ENCODE data around the gene FBXO2.
"Not testable (repeated sequence)": the region's sequence is repeated elsewhere in the genome, so short reads cannot be mapped to it uniquely, and the experiment has no call there.

FBXO2 gene

GRCh38 chr1:11616766-11617165, 37.5 kb downstream of the FBXO2 start:
- H3K27me3 ChIP-seq (ENCODE audit: insufficient read depth, low read length), result no peaks in the 10 kb centered on the region
- H3K27ac ChIP-seq (ENCODE audit: low read length), result no peak overlapping the region
- no peak overlapping the region for H3K4me3 ChIP-seq (ENCODE audit: low read length)
- H3K9ac ChIP-seq (ENCODE audit: low read depth, low read length), result no peak overlapping the region
- no peaks in the 10 kb centered on the region for H3K9me3 ChIP-seq (ENCODE audit: insufficient read depth, low read depth, low read length)
- H3K4me1 ChIP-seq (ENCODE audit: insufficient read depth, low read length), result no peaks in the 10 kb centered on the region
- H3K36me3 ChIP-seq (ENCODE audit: insufficient read depth, low read depth, low read length), result no peaks in the 10 kb centered on the region

- H3K4me3 ChIP-seq (ENCODE audit: low read length), result no peak overlapping the region
- H3K9ac ChIP-seq (ENCODE audit: low read depth, low read length), result no peak overlapping the region
- no peak overlapping the region for H3K27ac ChIP-seq (ENCODE audit: low read length)
- no peaks in the 10 kb centered on the region for H3K4me1 ChIP-seq (ENCODE audit: insufficient read depth, low read length)
- H3K9me3 ChIP-seq (ENCODE audit: insufficient read depth, low read depth, low read length), result no peaks in the 10 kb centered on the region
- H3K36me3 ChIP-seq (ENCODE audit: insufficient read depth, low read depth, low read length), result no peaks in the 10 kb centered on the region
- no peaks in the 10 kb centered on the region for H3K27me3 ChIP-seq (ENCODE audit: insufficient read depth, low read length)
Measured at GRCh38 chr1:11615090-11615489, 39.1 kb downstream of the FBXO2 start.

GRCh38 chr1:11613347-11613746, 40.9 kb downstream of the FBXO2 start:
- Histone ChIP-seq H3K36me3 (ENCODE audit: insufficient read depth, low read depth, low read length) (no peaks in the 10 kb centered on the region), H3K4me3 (ENCODE audit: low read length) (no peak overlapping the region), H3K9me3 (ENCODE audit: insufficient read depth, low read depth, low read length) (no peaks in the 10 kb centered on the region), H3K9ac (ENCODE audit: low read depth, low read length) (no peak overlapping the region), H3K4me1 (ENCODE audit: insufficient read depth, low read length) (no peaks in the 10 kb centered on the region), H3K27ac (ENCODE audit: low read length) (no peak overlapping the region), H3K27me3 (ENCODE audit: insufficient read depth, low read length) (no peaks in the 10 kb centered on the region)

GRCh38 chr1:11611638-11612327, 42.4 kb downstream of the FBXO2 start:
- H3K4me1 ChIP-seq (ENCODE audit: insufficient read depth, low read length), result no peaks in the 10 kb centered on the region
- H3K36me3 ChIP-seq (ENCODE audit: insufficient read depth, low read depth, low read length), result no peaks in the 10 kb centered on the region
- H3K27ac ChIP-seq (ENCODE audit: low read length), result no peak overlapping the region
- H3K9ac ChIP-seq (ENCODE audit: low read depth, low read length), result no peak overlapping the region
- no peaks in the 10 kb centered on the region for H3K9me3 ChIP-seq (ENCODE audit: insufficient read depth, low read depth, low read length)
- no peak overlapping the region for H3K4me3 ChIP-seq (ENCODE audit: low read length)
- H3K27me3 ChIP-seq (ENCODE audit: insufficient read depth, low read length), result no peaks in the 10 kb centered on the region

GRCh38 chr1:11610629-11611180, 43.5 kb downstream of the FBXO2 start:
- Histone ChIP-seq H3K9me3 (ENCODE audit: insufficient read depth, low read depth, low read length) (no peaks in the 10 kb centered on the region), H3K4me3 (ENCODE audit: low read length) (no peak overlapping the region), H3K27me3 (ENCODE audit: insufficient read depth, low read length) (no peaks in the 10 kb centered on the region), H3K36me3 (ENCODE audit: insufficient read depth, low read depth, low read length) (no peaks in the 10 kb centered on the region), H3K4me1 (ENCODE audit: insufficient read depth, low read length) (no peaks in the 10 kb centered on the region), H3K27ac (ENCODE audit: low read length) (no peak overlapping the region), H3K9ac (ENCODE audit: low read depth, low read length) (no peak overlapping the region; the same call in 1 of the 2 replicates)

GRCh38 chr1:11609378-11609777, 44.9 kb downstream of the FBXO2 start:
- not testable (repeated sequence) for H3K9me3 ChIP-seq (ENCODE audit: insufficient read depth, low read depth, low read length); H3K4me3 ChIP-seq (ENCODE audit: low read length)

GRCh38 chr1:11608596-11609130, 45.6 kb downstream of the FBXO2 start:
- H3K4me3 ChIP-seq (ENCODE audit: low read length); H3K4me1 ChIP-seq (ENCODE audit: insufficient read depth, low read length); H3K36me3 ChIP-seq (ENCODE audit: insufficient read depth, low read depth, low read length); H3K27ac ChIP-seq (ENCODE audit: low read length); H3K9ac ChIP-seq (ENCODE audit: low read depth, low read length); H3K27me3 ChIP-seq (ENCODE audit: insufficient read depth, low read length); H3K9me3 ChIP-seq (ENCODE audit: insufficient read depth, low read depth, low read length): not testable (repeated sequence)

More at GRCh38 chr1:11609378-11609777, 44.9 kb downstream of the FBXO2 start:
- H3K27ac ChIP-seq (ENCODE audit: low read length); H3K4me1 ChIP-seq (ENCODE audit: insufficient read depth, low read length); H3K27me3 ChIP-seq (ENCODE audit: insufficient read depth, low read length); H3K36me3 ChIP-seq (ENCODE audit: insufficient read depth, low read depth, low read length); H3K9ac ChIP-seq (ENCODE audit: low read depth, low read length): not testable (repeated sequence)

- Histone ChIP-seq H3K9ac (ENCODE audit: low read depth, low read length) (no peak overlapping the region), H3K4me1 (ENCODE audit: insufficient read depth, low read length) (peaks cover 5% of the 10 kb centered on the region; the same call in 1 of the 2 replicates), H3K27ac (ENCODE audit: low read length) (no peak overlapping the region), H3K27me3 (ENCODE audit: insufficient read depth, low read length) (no peaks in the 10 kb centered on the region), H3K9me3 (ENCODE audit: insufficient read depth, low read depth, low read length) (no peaks in the 10 kb centered on the region), H3K36me3 (ENCODE audit: insufficient read depth, low read depth, low read length) (no peaks in the 10 kb centered on the region), H3K4me3 (ENCODE audit: low read length) (no peak overlapping the region)
Measured at GRCh38 chr1:11606775-11607174, 47.5 kb downstream of the FBXO2 start.

- Histone ChIP-seq H3K27ac (ENCODE audit: low read length) (no peak overlapping the region), H3K9me3 (ENCODE audit: insufficient read depth, low read depth, low read length) (no peaks in the 10 kb centered on the region), H3K27me3 (ENCODE audit: insufficient read depth, low read length) (no peaks in the 10 kb centered on the region), H3K36me3 (ENCODE audit: insufficient read depth, low read depth, low read length) (no peaks in the 10 kb centered on the region), H3K9ac (ENCODE audit: low read depth, low read length) (no peak overlapping the region), H3K4me3 (ENCODE audit: low read length) (no peak overlapping the region), H3K4me1 (ENCODE audit: insufficient read depth, low read length) (peaks cover 5% of the 10 kb centered on the region; the same call in 1 of the 2 replicates)
Measured at GRCh38 chr1:11602981-11603380, 51.2 kb downstream of the FBXO2 start.

GRCh38 chr1:11602424-11602823, 51.8 kb downstream of the FBXO2 start:
- Histone ChIP-seq H3K27me3 (ENCODE audit: insufficient read depth, low read length) (no peaks in the 10 kb centered on the region), H3K27ac (ENCODE audit: low read length) (no peak overlapping the region), H3K9ac (ENCODE audit: low read depth, low read length) (peak overlapping the region; percentile 48; the same call in 1 of the 2 replicates), H3K36me3 (ENCODE audit: insufficient read depth, low read depth, low read length) (no peaks in the 10 kb centered on the region), H3K4me1 (ENCODE audit: insufficient read depth, low read length) (peaks cover 5% of the 10 kb centered on the region; the same call in 1 of the 2 replicates), H3K4me3 (ENCODE audit: low read length) (no peak overlapping the region), H3K9me3 (ENCODE audit: insufficient read depth, low read depth, low read length) (no peaks in the 10 kb centered on the region)

- Histone ChIP-seq H3K27me3 (ENCODE audit: insufficient read depth, low read length) (no peaks in the 10 kb centered on the region), H3K9me3 (ENCODE audit: insufficient read depth, low read depth, low read length) (no peaks in the 10 kb centered on the region), H3K9ac (ENCODE audit: low read depth, low read length) (no peak overlapping the region), H3K4me1 (ENCODE audit: insufficient read depth, low read length) (peaks cover 5% of the 10 kb centered on the region; the same call in 1 of the 2 replicates), H3K27ac (ENCODE audit: low read length) (no peak overlapping the region), H3K4me3 (ENCODE audit: low read length) (no peak overlapping the region), H3K36me3 (ENCODE audit: insufficient read depth, low read depth, low read length) (no peaks in the 10 kb centered on the region)
Measured at GRCh38 chr1:11600836-11601235, 53.4 kb downstream of the FBXO2 start.
